Heart right ventricle (tissue), 16 donors: ENCODE measurements around the gene FAIM2. TPM values are rescaled to one million over a fixed set of nuclear protein-coding genes. Genes with fewer than 3 reads are reported as not detected.

Source experiments
- ATAC-seq, 8 donors: fragments of 200-7000 bp; cut with Tn5 transposase; one replicate each; pipeline ENCODE4 v1.9.1; 2020; ENCODE audit warnings: mild to moderate bottlenecking in 8 of 8, moderate library complexity in 8 of 8, moderate number of reproducible peaks in 1 of 8
- DNase-seq, 2 donors: peaks; one replicate each; pipeline ENCODE4 v3.0.0-alpha.2; 2020
- H3K27ac ChIP-seq, 10 donors: fragments of 200-600 bp; sonication (generic) in 2 of 10; one replicate each; pipeline versions ENCODE4 v1.5.0 to v1.8.0; 2020 to 2022; ENCODE audit warnings: mild to moderate bottlenecking in 3 of 10
- H3K27me3 ChIP-seq, 7 donors: fragments of 200-600 bp; one replicate each; pipeline ENCODE4 v1.8.0; 2021 to 2022; ENCODE audit warnings: mild to moderate bottlenecking in 2 of 7
- H3K36me3 ChIP-seq, 9 donors: fragments of 200-600 bp; sonication (generic) in 1 of 9; one replicate each; pipeline versions ENCODE4 v1.5.0 to v1.8.0; 2020 to 2022; ENCODE audit warnings: mild to moderate bottlenecking in 2 of 9
- H3K4me1 ChIP-seq, 9 donors: fragments of 200-600 bp; sonication (generic) in 1 of 9; one replicate each; pipeline versions ENCODE4 v1.5.0 to v1.8.0; 2020 to 2022; ENCODE audit warnings: mild to moderate bottlenecking in 4 of 9
- H3K4me3 ChIP-seq, 10 donors: fragments of 200-600 bp; sonication (generic) in 2 of 10; one replicate each; pipeline versions ENCODE4 v1.5.0 to v1.8.0; 2020 to 2022; ENCODE audit warnings: mild to moderate bottlenecking in 7 of 10, moderate library complexity in 2 of 10
- H3K9me3 ChIP-seq, 11 donors: fragments of 200-600 bp in 10 of 11; sonication (generic) in 2 of 11; one replicate each; pipeline versions ENCODE4 v1.5.0 to v1.8.0; 2013 to 2022; ENCODE audit warnings: mild to moderate bottlenecking in 2 of 11, control low read depth in 1 of 11, moderate library complexity in 1 of 11
- WGBS, 2 donors: extraction: QIAGEN DNeasy Blood & Tissue Kit; methylation state at CpG; one replicate each; pipeline ENCODE4 v1.1.7; 2013; ENCODE audit warnings: inconsistent platforms in 1 of 2; 5-methylcytosine and 5-hydroxymethylcytosine counted together
- intact Hi-C, 10 donors: fragments of 100-400 bp; cut with DNase I; formaldehyde crosslinking; loops; one replicate each; pipeline versions ENCODE4 v1.11.1 to v1.14.2; 2022
- polyA plus RNA-seq, 2 donors: library from polyadenylated mRNA; stranded (reverse); fragments of 200-250 nt; gene quantifications; one replicate each; pipeline ENCODE4 v1.2.3, GENCODE V29; 2013
- total RNA-seq, 10 donors: library from RNA; stranded (reverse); fragmentation: NEBNext Ultra II Directional in 3 of 10; extraction: Animal tissue kit (Norgen Biotek cat#: 25700) in 3 of 10; gene quantifications; one replicate each; pipeline versions ENCODE4 v1.2.1 to v1.2.4, GENCODE V29; 2021 to 2023
- TF ChIP-seq, protein P1 (sequence below), 9 donors: fragments of 200-600 bp; sonication (generic) in 2 of 9; IDR thresholded peaks; one replicate each; pipeline versions ENCODE4 v1.5.0 to v1.8.0; 2021 to 2022; ENCODE audit warnings: antibody characterized with exemption in 9 of 9, mild to moderate bottlenecking in 5 of 9, moderate library complexity in 1 of 9
- donor health status: Arrhythmogenic right ventricular cardiomyopathy.
- donor health status: ischemic (EF 13 %, LVEDD 7.1; RV severe dilation, severe dysfunction).
- donor health status: healthy with polysubstance abuse.
- donor health status: DM: no; HTN: yes; CAD: no.
- donor health status: DM: no; HTN: no; CAD: no.
- donor health status: ischemic (EF 25% LVEDD 6.9; RV normal size, moderate dysfunction).
- donor health status: ischemic (EF 25% LVEDD 5.7; RV mildly dilated, moderate dysfunction).
- donor health status: healthy.
- donor health status: DM: yes; HTN: yes; CAD: no.
- donor health status: Ischemic cardiomyopathy.
- donor health status: ischemic (EF 35%, LVEDD 5.7; RV mildly dilated, moderate dysfunction).
- donor health status: nonischemic (EF 11% LVEDD 7.7; RV severe dilation, severe dysfunction).
- donor health status: DM: yes; HTN: yes; CAD: no.
- donor health status: PGD.
- donor health status: ischemic (EF 29% LVEDD 5.4; RV normal size, mild dysfunction).
- donor health status: nonischemic (EF 23%, LVEDD 6.1; RV moderate dilation, normal function).

Gene FAIM2
- total and polyA plus RNA-seq, 12 donors, result 1.2 to 15.0 (median 3.5) TPM

GRCh38 chr12:49951411-49952240 lies 47.9 kb upstream of the FAIM2 start:
- Histone ChIP-seq H3K27me3 (peaks cover 0 to 50% (median 39%) of the 10 kb centered on the region in 7 donors), H3K27ac (no peak overlapping the region), H3K4me1 (peaks cover 0 to 7% (median 0%) of the 10 kb centered on the region in 9 donors), H3K36me3 (no peaks in the 10 kb centered on the region), H3K4me3 (no peak overlapping the region), H3K9me3 (no peaks in the 10 kb centered on the region)
- ATAC-seq (no peak), DNase-seq (no peak)
- intact Hi-C loops, result loop anchor here in 1 of 10 donors (10.0 kb wide), 1 partner anchor 87 kb away; no protein-coding TSS in a partner anchor
- TF ChIP-seq, protein P1, sequence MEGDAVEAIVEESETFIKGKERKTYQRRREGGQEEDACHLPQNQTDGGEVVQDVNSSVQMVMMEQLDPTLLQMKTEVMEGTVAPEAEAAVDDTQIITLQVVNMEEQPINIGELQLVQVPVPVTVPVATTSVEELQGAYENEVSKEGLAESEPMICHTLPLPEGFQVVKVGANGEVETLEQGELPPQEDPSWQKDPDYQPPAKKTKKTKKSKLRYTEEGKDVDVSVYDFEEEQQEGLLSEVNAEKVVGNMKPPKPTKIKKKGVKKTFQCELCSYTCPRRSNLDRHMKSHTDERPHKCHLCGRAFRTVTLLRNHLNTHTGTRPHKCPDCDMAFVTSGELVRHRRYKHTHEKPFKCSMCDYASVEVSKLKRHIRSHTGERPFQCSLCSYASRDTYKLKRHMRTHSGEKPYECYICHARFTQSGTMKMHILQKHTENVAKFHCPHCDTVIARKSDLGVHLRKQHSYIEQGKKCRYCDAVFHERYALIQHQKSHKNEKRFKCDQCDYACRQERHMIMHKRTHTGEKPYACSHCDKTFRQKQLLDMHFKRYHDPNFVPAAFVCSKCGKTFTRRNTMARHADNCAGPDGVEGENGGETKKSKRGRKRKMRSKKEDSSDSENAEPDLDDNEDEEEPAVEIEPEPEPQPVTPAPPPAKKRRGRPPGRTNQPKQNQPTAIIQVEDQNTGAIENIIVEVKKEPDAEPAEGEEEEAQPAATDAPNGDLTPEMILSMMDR (IDR thresholded peaks at IDR 0.05), result no peak
- WGBS, 2 donors, result 85% methylated on average over 14 of the region's 14 CpGs

- DNase-seq, result no peak
- intact Hi-C loops, result loop anchor here in 1 of 10 donors (10.0 kb wide), 1 partner anchor 86 kb away; no protein-coding TSS in a partner anchor
- ATAC-seq, result no peak
- no peak within 1 kb of the TSS for H3K27ac ChIP-seq
- no peak within 1 kb of the TSS for H3K4me3 ChIP-seq
- peaks cover 0 to 13% (median 6%) of the 10 kb centered on the region in 9 donors for H3K4me1 ChIP-seq
- no peaks in the 10 kb centered on the region for H3K9me3 ChIP-seq
- H3K27me3 ChIP-seq, result peaks cover 0 to 39% (median 29%) of the 10 kb centered on the region in 7 donors
- TF ChIP-seq, protein P1 (IDR thresholded peaks at IDR 0.05), result no peak
- no peaks in the 10 kb centered on the region for H3K36me3 ChIP-seq
- 87% methylated on average over 32 of the region's 32 CpGs for WGBS, 2 donors
Observed at GRCh38 chr12:49950273-49951251, 46.9 kb upstream of the FAIM2 start, which contains the start of gene AQP2. Gene AQP2 (plus strand): TSS chr12:49950737. CDS start chr12:49950831, 94 bp downstream.

GRCh38 chr12:49949866-49950265 lies 46.2 kb upstream of the FAIM2 start:
- intact Hi-C loops, result loop anchor here in 7 of 10 donors (5.0 to 10.0 kb wide), 4 partner anchors 83 to 245 kb away; no protein-coding TSS in a partner anchor
- H3K4me1 ChIP-seq, result peaks cover 0 to 20% (median 10%) of the 10 kb centered on the region in 9 donors
- peaks cover 0 to 32% (median 22%) of the 10 kb centered on the region in 7 donors for H3K27me3 ChIP-seq
- no peak overlapping the region for H3K27ac ChIP-seq
- H3K36me3 ChIP-seq, result no peaks in the 10 kb centered on the region
- DNase-seq (no peak), ATAC-seq (no peak)
- no peaks in the 10 kb centered on the region for H3K9me3 ChIP-seq
- TF ChIP-seq, protein P1 (IDR thresholded peaks at IDR 0.05), result no peak
- WGBS, 2 donors, result 94 to 96% methylated on average over 3 of the region's 3 CpGs
- H3K4me3 ChIP-seq, result no peak overlapping the region
